Measurements from ENCODE around the gene FBXW7.

Gene FBXW7

DNA sequence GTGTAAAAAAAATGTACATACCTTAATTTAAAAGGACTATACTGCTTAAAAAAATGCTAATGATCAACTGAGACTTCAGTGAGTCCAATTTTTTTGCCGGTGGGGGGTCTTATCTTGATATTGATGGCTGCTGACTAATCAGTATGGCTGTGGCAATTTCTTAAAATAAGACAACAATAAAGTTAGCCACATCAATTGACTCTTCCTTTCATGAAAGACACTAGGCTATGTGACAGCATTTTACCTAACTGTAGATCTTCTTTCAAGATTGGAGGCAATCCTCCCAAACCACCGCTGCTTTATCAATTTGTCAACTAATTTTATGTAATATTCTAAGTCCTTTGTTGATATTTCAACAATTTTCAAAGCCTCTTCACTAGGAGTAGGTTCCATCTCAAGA is 116.1 kb downstream of the FBXW7 start:
- Histone ChIP-seq H3K27me3 (ENCODE audit: control insufficient read depth, insufficient read depth, low read length, poor library complexity, severe bottlenecking) (no peaks in the 10 kb centered on the region), H3K27ac (ENCODE audit: insufficient read depth, low read depth, low read length, poor library complexity, severe bottlenecking) (no peak overlapping the region), H3K4me1 (ENCODE audit: control insufficient read depth, insufficient read depth, low read length) (peaks cover 5% of the 10 kb centered on the region), H3K9me3 (ENCODE audit: control insufficient read depth, low read length) (no peaks in the 10 kb centered on the region), H3K36me3 (ENCODE audit: control insufficient read depth, insufficient read depth, low read length) (no peaks in the 10 kb centered on the region), H3K4me3 (ENCODE audit: insufficient read depth, low read depth, low read length) (no peak overlapping the region)
- 100% methylated on average over 2 of the region's 2 CpGs; no CpG with 5 or more reads in 1 of the 2 experiments for WGBS, 2 experiments

DNA sequence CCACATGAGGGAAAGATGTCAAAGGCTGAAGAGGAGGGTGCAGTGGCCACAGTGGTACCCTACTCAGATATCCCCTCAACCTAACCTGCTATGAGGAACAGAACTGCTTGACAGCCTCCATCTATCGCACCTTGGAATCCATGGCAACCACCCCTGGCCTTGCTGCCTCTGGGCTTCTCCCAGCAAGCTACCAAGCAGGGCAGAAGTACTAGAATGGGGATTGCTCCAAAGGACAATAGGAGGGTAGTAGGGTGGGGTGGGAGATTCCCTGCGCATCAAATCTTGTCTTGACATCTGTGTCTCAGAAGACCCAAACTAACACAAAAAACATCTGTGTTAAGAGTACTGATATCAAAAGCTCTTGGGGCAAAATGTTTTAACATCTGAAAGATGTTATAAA is 118.2 kb downstream of the FBXW7 start:
- Histone ChIP-seq H3K9me3 (ENCODE audit: control insufficient read depth, low read length) (no peaks in the 10 kb centered on the region), H3K36me3 (ENCODE audit: control insufficient read depth, insufficient read depth, low read length) (no peaks in the 10 kb centered on the region), H3K27ac (ENCODE audit: insufficient read depth, low read depth, low read length, poor library complexity, severe bottlenecking) (no peak overlapping the region), H3K27me3 (ENCODE audit: control insufficient read depth, insufficient read depth, low read length, poor library complexity, severe bottlenecking) (no peaks in the 10 kb centered on the region), H3K4me1 (ENCODE audit: control insufficient read depth, insufficient read depth, low read length) (peaks cover 5% of the 10 kb centered on the region), H3K4me3 (ENCODE audit: insufficient read depth, low read depth, low read length) (no peak overlapping the region)
- 80 to 84% methylated on average over 1 of the region's 2 CpGs for WGBS, 2 experiments

DNA sequence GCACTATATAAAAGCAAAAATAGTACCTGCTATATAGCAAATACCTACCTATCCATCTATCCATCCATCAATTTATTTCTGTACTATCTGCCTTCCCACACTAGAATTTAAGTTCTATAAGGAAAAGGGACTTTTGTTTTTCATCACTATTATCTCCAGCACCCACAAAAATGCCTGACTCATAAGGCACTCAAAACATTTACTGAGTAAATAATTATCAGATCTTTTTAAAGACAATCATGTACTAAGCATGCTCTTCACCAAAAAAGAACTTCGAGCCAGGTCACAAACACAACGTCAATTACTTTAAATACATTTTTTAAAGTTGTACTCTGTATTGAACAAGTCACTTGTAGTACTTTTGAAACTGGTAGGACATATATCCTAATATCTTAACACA is 119.9 kb downstream of the FBXW7 start:
- Histone ChIP-seq H3K9me3 (ENCODE audit: control insufficient read depth, low read length) (no peaks in the 10 kb centered on the region), H3K27me3 (ENCODE audit: control insufficient read depth, insufficient read depth, low read length, poor library complexity, severe bottlenecking) (no peaks in the 10 kb centered on the region), H3K4me1 (ENCODE audit: control insufficient read depth, insufficient read depth, low read length) (peaks cover 5% of the 10 kb centered on the region), H3K4me3 (ENCODE audit: insufficient read depth, low read depth, low read length) (no peak overlapping the region), H3K27ac (ENCODE audit: insufficient read depth, low read depth, low read length, poor library complexity, severe bottlenecking) (no peak overlapping the region), H3K36me3 (ENCODE audit: control insufficient read depth, insufficient read depth, low read length) (no peaks in the 10 kb centered on the region)
- 92% methylated on average over 2 of the region's 2 CpGs; no CpG with 5 or more reads in 1 of the 2 experiments for WGBS, 2 experiments

DNA sequence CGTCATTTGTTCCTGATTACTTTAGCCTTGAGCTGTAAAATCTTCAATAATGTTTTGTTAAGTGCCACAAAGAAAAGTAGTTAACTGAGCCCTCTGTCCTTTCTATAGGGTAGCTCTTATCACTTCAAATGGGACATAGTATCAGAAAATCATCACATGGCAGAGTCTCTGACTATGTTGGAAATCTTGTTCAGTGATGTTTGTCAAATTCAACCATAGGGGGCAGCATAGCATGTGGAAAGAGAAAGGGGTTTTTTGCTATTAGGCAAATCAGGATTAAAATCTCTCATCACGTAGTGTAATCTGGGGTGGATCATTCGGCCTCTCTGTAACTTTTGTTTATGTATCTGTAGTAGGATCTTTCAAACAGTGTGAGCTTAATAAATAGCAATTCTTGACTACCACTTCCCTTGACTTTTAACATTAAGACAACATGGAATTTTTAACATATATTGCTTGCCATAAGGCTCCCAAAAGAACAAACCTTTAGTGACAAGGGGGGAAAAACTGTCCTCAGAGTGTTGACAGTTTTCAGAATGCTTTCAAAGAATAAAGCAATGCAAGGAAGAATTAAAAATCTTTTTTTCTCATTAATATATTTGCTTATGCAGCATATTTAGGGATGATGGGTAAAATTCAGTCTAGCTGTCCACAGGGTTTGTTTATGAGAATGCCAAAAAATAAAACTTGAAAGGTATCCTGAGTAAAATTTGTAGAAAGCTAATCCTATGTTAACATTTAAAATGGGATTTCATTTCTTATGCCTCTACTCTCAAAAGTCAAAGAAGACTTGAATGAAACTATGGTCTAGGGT is 127.2 kb downstream of the FBXW7 start:
- no peaks in the 10 kb centered on the region for H3K27me3 ChIP-seq (ENCODE audit: control insufficient read depth, insufficient read depth, low read length, poor library complexity, severe bottlenecking)
- H3K9me3 ChIP-seq (ENCODE audit: control insufficient read depth, low read length) = no peaks in the 10 kb centered on the region
- no peaks in the 10 kb centered on the region for H3K36me3 ChIP-seq (ENCODE audit: control insufficient read depth, insufficient read depth, low read length)
- H3K27ac ChIP-seq (ENCODE audit: insufficient read depth, low read depth, low read length, poor library complexity, severe bottlenecking) = no peak overlapping the region
- no peak overlapping the region for H3K4me3 ChIP-seq (ENCODE audit: insufficient read depth, low read depth, low read length)
- no peaks in the 10 kb centered on the region for H3K4me1 ChIP-seq (ENCODE audit: control insufficient read depth, insufficient read depth, low read length)
- WGBS, 2 experiments = 80 to 81% methylated on average over 2 to 3 of the region's 3 CpGs

DNA sequence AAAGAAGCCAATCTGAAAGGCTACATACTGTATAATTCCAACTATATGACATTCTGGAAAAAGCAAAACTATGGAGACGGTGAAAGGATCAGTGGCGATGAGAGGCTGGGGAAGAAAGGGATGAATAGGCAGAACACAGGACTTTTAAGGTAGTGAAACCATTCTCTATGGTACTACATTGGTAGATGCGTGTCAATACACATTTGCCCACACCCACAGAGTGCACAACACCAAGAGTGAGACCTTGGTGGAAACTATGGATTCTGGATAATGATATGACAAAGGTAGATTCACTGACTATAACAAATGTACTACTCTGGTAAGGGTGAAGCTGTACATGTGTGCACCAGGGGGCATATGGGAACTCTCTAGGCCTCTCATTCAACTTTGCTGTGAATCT is 134.5 kb downstream of the FBXW7 start:
- H3K4me1 ChIP-seq (ENCODE audit: control insufficient read depth, insufficient read depth, low read length) = no peaks in the 10 kb centered on the region
- no peak overlapping the region for H3K27ac ChIP-seq (ENCODE audit: insufficient read depth, low read depth, low read length, poor library complexity, severe bottlenecking)
- H3K9me3 ChIP-seq (ENCODE audit: control insufficient read depth, low read length) = no peaks in the 10 kb centered on the region
- H3K27me3 ChIP-seq (ENCODE audit: control insufficient read depth, insufficient read depth, low read length, poor library complexity, severe bottlenecking) = no peaks in the 10 kb centered on the region
- 89 to 98% methylated on average over 3 of the region's 3 CpGs for WGBS, 2 experiments
- no peak overlapping the region for H3K4me3 ChIP-seq (ENCODE audit: insufficient read depth, low read depth, low read length)
- no peaks in the 10 kb centered on the region for H3K36me3 ChIP-seq (ENCODE audit: control insufficient read depth, insufficient read depth, low read length)

DNA sequence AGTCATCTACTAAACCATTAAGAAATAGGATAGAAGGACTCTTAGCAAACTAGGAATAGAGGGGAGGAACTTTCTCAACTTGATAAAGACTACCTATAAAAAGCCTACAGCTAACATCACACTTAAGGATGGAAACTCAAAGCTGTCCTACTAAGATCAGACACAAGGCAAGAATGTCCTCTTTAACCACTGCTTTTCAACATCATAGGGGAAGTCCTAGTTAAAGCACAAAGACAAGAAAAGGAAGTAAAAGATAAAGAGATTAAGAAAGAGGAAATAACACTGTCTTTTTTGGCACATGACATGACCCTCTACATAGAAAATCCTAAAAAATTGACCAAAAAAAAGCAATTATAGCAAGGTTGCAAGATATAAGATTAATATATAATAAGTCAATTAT is 136.6 kb downstream of the FBXW7 start:
- no peaks in the 10 kb centered on the region for H3K36me3 ChIP-seq (ENCODE audit: control insufficient read depth, insufficient read depth, low read length)
- H3K27me3 ChIP-seq (ENCODE audit: control insufficient read depth, insufficient read depth, low read length, poor library complexity, severe bottlenecking) = no peaks in the 10 kb centered on the region
- no peaks in the 10 kb centered on the region for H3K4me1 ChIP-seq (ENCODE audit: control insufficient read depth, insufficient read depth, low read length)
- no peaks in the 10 kb centered on the region for H3K9me3 ChIP-seq (ENCODE audit: control insufficient read depth, low read length)
- H3K4me3 ChIP-seq (ENCODE audit: insufficient read depth, low read depth, low read length) = no peak overlapping the region
- H3K27ac ChIP-seq (ENCODE audit: insufficient read depth, low read depth, low read length, poor library complexity, severe bottlenecking) = no peak overlapping the region

DNA sequence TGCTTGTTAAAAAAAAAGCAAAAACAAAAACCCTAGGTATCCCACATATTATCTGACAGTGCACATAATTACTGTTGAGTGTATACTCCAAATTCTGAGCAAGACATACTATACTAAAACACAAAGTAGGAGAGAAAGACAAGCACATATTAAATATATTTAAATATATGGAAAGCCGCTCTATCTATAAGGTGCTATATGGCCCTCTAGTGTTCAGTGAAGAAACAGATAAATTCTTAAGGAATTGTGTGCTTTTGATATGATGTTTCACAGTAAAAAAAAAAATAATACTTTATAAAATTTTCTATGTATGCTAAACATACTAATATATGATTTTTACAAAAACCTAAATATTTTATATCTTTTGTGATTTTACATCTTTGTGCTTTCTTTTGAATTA is 137.8 kb downstream of the FBXW7 start:
- H3K36me3 ChIP-seq (ENCODE audit: control insufficient read depth, insufficient read depth, low read length) = no peaks in the 10 kb centered on the region
- no peak overlapping the region for H3K4me3 ChIP-seq (ENCODE audit: insufficient read depth, low read depth, low read length)
- no peaks in the 10 kb centered on the region for H3K9me3 ChIP-seq (ENCODE audit: control insufficient read depth, low read length)
- no CpG with 5 or more reads among the region's 1 CpG for WGBS, 2 experiments
- no peak overlapping the region for H3K27ac ChIP-seq (ENCODE audit: insufficient read depth, low read depth, low read length, poor library complexity, severe bottlenecking)
- H3K4me1 ChIP-seq (ENCODE audit: control insufficient read depth, insufficient read depth, low read length) = no peaks in the 10 kb centered on the region
- no peaks in the 10 kb centered on the region for H3K27me3 ChIP-seq (ENCODE audit: control insufficient read depth, insufficient read depth, low read length, poor library complexity, severe bottlenecking)

DNA sequence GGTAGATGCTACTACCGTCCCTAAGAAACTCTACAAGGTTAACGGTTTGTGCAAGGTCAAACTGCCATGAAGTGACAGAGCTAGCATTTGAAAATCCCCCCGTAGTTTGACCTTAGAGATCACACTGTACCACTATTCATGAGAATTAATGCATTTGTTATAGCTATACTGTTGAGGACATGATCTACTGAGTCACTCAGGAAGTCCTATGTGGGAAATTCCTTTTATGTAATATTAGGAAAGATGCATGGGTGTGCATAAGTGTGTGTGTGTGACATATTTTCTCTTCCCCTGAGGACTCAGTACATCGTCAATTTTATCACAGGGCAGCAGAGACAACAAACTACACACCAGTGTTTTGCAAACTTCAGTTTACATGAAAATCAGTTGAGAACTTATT is 141.1 kb downstream of the FBXW7 start:
- H3K4me3 ChIP-seq (ENCODE audit: insufficient read depth, low read depth, low read length) = no peak overlapping the region
- H3K36me3 ChIP-seq (ENCODE audit: control insufficient read depth, insufficient read depth, low read length) = no peaks in the 10 kb centered on the region
- H3K4me1 ChIP-seq (ENCODE audit: control insufficient read depth, insufficient read depth, low read length) = no peaks in the 10 kb centered on the region
- no peaks in the 10 kb centered on the region for H3K9me3 ChIP-seq (ENCODE audit: control insufficient read depth, low read length)
- 85 to 90% methylated on average over 4 of the region's 4 CpGs for WGBS, 2 experiments
- no peaks in the 10 kb centered on the region for H3K27me3 ChIP-seq (ENCODE audit: control insufficient read depth, insufficient read depth, low read length, poor library complexity, severe bottlenecking)
- H3K27ac ChIP-seq (ENCODE audit: insufficient read depth, low read depth, low read length, poor library complexity, severe bottlenecking) = no peak overlapping the region

DNA sequence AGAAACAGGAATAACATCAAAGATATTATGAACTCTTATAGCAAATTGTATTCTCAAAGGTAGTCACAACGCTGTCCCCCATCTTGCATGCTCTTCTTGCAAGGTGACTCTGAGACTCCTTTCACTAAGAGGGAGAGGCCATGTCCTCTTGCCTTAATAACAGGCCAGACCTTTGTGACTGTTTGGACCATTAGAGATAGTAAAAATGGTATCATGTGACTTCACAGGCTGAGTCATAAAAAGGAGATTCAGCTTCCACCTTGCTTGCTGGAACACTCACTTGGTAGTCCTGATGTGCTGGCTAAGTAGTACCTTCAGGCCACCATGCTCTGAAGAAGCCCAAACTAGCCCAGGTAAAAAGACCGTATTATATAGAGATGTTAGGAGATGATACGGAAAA is 143.8 kb downstream of the FBXW7 start:
- H3K27me3 ChIP-seq (ENCODE audit: control insufficient read depth, insufficient read depth, low read length, poor library complexity, severe bottlenecking) = no peaks in the 10 kb centered on the region
- 94 to 100% methylated on average over 3 of the region's 3 CpGs for WGBS, 2 experiments

DNA sequence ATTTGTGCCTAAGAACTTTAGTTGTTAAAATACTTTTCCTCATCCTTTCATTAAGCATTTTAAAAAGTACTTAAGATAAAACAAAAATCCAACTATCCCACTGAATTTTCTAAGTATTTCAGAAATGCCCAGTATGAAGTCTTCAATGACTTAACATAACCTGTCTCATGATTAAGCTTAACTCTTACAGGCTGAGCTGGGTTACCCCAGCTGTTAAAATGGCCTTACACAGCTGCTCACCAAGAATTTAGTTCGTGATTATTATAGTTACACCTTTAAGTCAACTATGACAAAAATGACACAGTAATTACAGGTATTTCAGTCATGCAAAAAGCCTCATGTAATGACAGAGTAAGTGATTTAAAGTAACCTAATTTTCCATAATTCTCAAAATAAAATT is 145.7 kb downstream of the FBXW7 start:
- H3K36me3 ChIP-seq (ENCODE audit: control insufficient read depth, insufficient read depth, low read length) = no peaks in the 10 kb centered on the region
- H3K4me1 ChIP-seq (ENCODE audit: control insufficient read depth, insufficient read depth, low read length) = no peaks in the 10 kb centered on the region
- no peaks in the 10 kb centered on the region for H3K27me3 ChIP-seq (ENCODE audit: control insufficient read depth, insufficient read depth, low read length, poor library complexity, severe bottlenecking)
- H3K4me3 ChIP-seq (ENCODE audit: insufficient read depth, low read depth, low read length) = no peak overlapping the region
- no peak overlapping the region for H3K27ac ChIP-seq (ENCODE audit: insufficient read depth, low read depth, low read length, poor library complexity, severe bottlenecking)
- 80 to 100% methylated on average over 1 of the region's 1 CpG for WGBS, 2 experiments
- H3K9me3 ChIP-seq (ENCODE audit: control insufficient read depth, low read length) = no peaks in the 10 kb centered on the region

More for the DNA sequence above, 143.8 kb downstream of the FBXW7 start:
- H3K27ac ChIP-seq (ENCODE audit: insufficient read depth, low read depth, low read length, poor library complexity, severe bottlenecking) = no peak overlapping the region
- no peaks in the 10 kb centered on the region for H3K4me1 ChIP-seq (ENCODE audit: control insufficient read depth, insufficient read depth, low read length)
- H3K36me3 ChIP-seq (ENCODE audit: control insufficient read depth, insufficient read depth, low read length) = no peaks in the 10 kb centered on the region
- H3K4me3 ChIP-seq (ENCODE audit: insufficient read depth, low read depth, low read length) = no peak overlapping the region
- no peaks in the 10 kb centered on the region for H3K9me3 ChIP-seq (ENCODE audit: control insufficient read depth, low read length)
